Fibroblast of pulmonary artery (primary cell): Measurements from ENCODE around the gene TRIM44.
A peak's percentile ranks its signal among the peaks of the same experiment; 100 is the strongest.
"Not testable (repeated sequence)": the region's sequence is repeated elsewhere in the genome, so short reads cannot be mapped to it uniquely, and the experiment has no call there.

ENCODE experiments used
- DNase-seq: peaks from one replicate; pipeline ENCODE4 v3.0.0-alpha.2; 2010; ENCODE audit warnings: low read depth
- H3K4me3 ChIP-seq: replicated peaks from 2 replicates; pipeline ENCODE4 v1.5.1; 2011; ENCODE audit warnings: low read depth, mild to moderate bottlenecking, control low read depth, low read length, moderate library complexity
- TF ChIP-seq, protein P1 (sequence below): IDR thresholded peaks from 2 replicates; pipeline ENCODE4 v1.5.1; 2011; ENCODE audit warnings: mild to moderate bottlenecking, control low read depth, low read length, inconsistent platforms; ENCODE audit errors: missing control alignments

The TRIM44 gene

DNA sequence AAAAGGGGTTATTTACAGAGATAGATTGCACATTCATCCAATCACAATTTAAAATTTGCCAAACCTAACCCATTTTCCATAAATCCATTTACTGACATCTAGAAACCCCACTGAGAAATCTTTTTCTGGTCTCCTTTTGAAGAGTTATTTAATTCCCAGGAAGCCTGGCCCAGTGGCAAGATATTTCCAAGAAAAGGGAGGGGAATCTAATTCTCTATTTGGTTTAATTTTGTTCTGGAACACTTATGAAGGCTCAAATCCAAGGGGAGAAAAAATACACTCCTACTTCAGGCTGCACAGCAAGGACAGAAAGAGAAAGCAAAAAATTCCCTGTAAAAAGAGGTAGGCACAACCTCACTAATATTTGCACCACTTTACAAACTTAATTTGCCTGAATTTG is 193.1 kb downstream of the TRIM44 start:
- TF ChIP-seq, protein P1, sequence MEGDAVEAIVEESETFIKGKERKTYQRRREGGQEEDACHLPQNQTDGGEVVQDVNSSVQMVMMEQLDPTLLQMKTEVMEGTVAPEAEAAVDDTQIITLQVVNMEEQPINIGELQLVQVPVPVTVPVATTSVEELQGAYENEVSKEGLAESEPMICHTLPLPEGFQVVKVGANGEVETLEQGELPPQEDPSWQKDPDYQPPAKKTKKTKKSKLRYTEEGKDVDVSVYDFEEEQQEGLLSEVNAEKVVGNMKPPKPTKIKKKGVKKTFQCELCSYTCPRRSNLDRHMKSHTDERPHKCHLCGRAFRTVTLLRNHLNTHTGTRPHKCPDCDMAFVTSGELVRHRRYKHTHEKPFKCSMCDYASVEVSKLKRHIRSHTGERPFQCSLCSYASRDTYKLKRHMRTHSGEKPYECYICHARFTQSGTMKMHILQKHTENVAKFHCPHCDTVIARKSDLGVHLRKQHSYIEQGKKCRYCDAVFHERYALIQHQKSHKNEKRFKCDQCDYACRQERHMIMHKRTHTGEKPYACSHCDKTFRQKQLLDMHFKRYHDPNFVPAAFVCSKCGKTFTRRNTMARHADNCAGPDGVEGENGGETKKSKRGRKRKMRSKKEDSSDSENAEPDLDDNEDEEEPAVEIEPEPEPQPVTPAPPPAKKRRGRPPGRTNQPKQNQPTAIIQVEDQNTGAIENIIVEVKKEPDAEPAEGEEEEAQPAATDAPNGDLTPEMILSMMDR, result no peak
- DNase-seq, result no peak

DNA sequence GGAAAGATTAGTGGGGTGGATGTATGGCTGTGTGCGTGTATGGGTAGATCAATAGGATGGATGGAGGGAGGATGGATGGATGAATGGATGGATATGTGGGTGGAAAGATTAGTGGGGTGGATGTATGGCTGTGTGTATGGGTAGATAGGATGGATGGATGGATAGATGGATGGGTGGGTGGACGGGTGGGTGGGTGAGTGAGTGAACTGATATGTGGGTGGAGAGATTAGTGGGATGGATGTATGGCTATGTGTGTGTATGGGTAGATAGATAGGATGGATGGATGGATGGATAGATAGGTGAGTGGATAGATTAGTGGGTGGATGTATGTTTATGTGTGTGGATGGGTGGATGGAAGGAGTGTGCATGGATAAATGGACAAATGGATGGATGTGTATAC is 193.7 kb downstream of the TRIM44 start:
- H3K4me3 ChIP-seq, result no peak overlapping the region
- TF ChIP-seq, protein P1, result no peak
- no peak for DNase-seq

More for the DNA sequence above, 193.1 kb downstream of the TRIM44 start:
- H3K4me3 ChIP-seq, result no peak overlapping the region

DNA sequence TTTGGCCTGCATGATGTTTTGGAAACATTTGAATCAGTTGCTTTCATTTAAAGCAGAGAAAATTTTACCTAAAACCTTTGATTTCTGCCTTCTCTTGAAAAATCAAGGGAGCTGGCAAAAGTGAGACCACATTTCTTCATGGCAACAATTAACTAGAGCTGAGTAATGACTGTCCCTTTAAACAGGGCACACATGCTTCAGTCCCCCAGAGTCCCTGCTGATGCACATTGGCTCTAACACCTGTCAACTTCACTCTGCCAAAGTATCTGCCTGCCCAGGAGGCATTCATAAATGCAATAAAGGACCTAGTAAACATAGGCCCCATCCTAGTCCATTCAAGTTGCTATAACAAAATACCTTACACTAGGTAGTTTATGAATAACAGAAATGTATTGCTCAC is 194.2 kb downstream of the TRIM44 start:
- TF ChIP-seq, protein P1, result no peak
- no peak for DNase-seq
- no peak overlapping the region for H3K4me3 ChIP-seq

DNA sequence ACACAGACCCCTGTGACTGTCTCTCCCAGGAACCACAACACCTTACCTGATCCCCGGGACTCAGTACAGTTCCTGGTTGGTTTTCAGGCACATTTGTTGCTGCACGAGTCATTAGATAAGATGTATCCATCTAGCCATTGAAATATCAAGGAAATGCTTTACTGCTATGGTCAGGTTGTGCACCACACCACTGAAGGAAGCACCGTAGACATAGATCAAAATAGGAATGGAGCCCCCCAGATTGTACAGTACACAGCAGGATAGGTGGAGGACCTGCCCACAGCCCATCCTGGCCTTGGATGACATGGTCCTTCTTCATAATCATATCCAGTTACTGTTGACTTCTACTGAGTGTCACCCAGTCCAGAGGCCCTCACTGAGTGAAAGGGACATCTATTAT is 195.3 kb downstream of the TRIM44 start:
- no peak overlapping the region for H3K4me3 ChIP-seq
- TF ChIP-seq, protein P1, result no peak
- DNase-seq, result no peak

DNA sequence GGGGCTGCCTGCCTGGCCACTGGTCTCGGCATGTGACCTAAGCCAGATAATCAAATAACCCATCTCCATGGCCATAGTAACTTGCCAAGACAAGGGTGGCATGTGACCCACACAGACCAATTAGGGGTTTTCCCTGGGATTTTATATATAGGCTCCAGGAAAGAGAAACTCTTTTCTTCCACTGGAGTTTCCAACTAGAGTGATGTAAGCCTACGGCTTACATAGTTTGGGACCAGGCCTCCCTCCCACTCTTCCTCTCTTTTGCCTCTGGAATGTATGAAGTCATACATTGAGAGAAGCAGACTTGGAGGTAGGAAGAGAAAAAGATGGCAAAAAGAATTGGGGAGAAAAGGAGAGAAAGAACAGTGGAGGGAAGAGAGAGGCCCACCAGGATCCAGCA is 196.7 kb downstream of the TRIM44 start:
- DNase-seq, result peak; percentile 63
- no peak overlapping the region for H3K4me3 ChIP-seq
- TF ChIP-seq, protein P1, result no peak

DNA sequence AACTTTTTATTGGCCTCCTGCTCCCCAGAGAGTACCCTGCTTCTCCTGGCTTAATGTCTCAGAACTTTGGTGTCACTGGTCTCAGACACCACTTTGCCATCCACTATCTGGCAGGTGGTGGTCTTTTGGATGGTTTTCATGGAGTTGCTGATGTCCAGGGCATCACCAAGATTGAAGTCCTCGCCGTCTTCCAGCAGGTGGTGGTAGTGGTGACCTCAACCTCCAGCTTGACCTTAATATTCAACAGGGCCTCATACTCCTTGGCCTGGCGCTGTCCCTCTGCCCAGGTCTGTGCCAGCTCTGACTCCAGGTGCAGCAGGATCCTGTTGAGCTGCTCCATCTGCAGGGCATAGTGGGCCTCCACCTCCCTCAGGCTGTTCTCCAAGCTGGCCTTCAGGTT is 197.6 kb downstream of the TRIM44 start:
- not testable (repeated sequence) for DNase-seq, H3K4me3 ChIP-seq

DNA sequence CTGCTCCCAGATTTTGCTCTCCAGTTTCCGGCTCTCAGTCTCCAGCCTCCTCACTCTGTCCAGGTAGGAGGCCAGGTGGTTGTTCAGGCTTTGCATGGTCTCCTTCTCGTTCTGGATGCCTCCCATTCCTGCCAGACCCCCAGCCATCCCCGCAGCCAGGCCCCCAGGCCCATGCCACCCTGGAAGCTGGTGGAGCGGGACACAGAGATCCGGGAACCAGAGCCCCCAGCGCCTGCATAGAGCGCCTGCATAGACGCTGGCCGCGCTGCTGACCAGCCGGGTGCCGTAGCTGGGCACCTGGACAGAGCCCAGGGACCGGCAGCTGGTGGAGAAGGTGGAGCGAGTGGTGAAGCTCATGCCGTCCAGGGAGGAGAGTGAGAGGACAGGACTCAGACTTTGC is 198.6 kb downstream of the TRIM44 start:
- H3K4me3 ChIP-seq, result no peak overlapping the region
- DNase-seq, result no peak
- TF ChIP-seq, protein P1, result no peak

DNA sequence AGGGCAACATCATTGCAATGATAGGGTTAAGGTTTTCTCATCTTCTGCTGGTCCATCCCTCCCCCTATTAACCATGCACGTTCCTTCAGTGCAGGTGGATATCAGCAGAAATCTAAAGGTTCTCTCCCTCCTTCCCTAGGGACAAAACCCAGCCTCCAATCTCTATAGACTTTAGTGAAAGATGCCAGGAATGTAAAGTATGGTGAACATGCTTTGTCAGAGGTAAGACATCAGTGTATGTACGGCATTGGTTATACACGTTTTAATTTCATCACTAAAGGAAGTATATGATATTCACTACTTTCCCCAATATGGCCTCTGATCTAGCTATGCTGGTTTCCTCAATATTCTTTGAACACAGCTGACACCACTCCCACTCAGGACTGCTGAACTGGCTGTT is 200.1 kb downstream of the TRIM44 start:
- H3K4me3 ChIP-seq, result no peak overlapping the region
- TF ChIP-seq, protein P1, result no peak
- DNase-seq, result no peak
